Central memory CD8-positive, alpha-beta T cell (primary cell): ENCODE data around the gene RGMA.

Experiments
- ATAC-seq: fragments of 150-1000 bp; cut with Tn5 transposase; replicated peaks from 2 replicates; pipeline ENCODE4 v1.10.0; 2022; ENCODE audit warnings: mild to moderate bottlenecking, moderate FRiP score, moderate number of reproducible peaks; ENCODE audit not compliant: poor library complexity, severe bottlenecking; ENCODE audit errors: extremely low read depth
- DNase-seq, 2 donors: peaks; one replicate each; pipeline ENCODE4 v3.0.0; 2021; ENCODE audit warnings: low spot score in 2 of 2
- H3K27ac Mint-ChIP-seq: one replicate; pipeline ENCODE4 v1.8.0; 2022; ENCODE audit warnings: low read depth, mild to moderate bottlenecking, moderate library complexity, mixed read lengths
- H3K27me3 Mint-ChIP-seq: one replicate; pipeline ENCODE4 v1.8.0; 2022; ENCODE audit warnings: mixed read lengths
- H3K36me3 Mint-ChIP-seq: one replicate; pipeline ENCODE4 v1.8.0; 2022; ENCODE audit warnings: mild to moderate bottlenecking, moderate library complexity, mixed read lengths; ENCODE audit not compliant: insufficient read depth
- H3K4me1 Mint-ChIP-seq: one replicate; pipeline ENCODE4 v1.8.0; 2022; ENCODE audit warnings: mixed read lengths
- H3K4me3 Mint-ChIP-seq: one replicate; pipeline ENCODE4 v1.8.0; 2022; ENCODE audit warnings: mild to moderate bottlenecking, moderate library complexity, mixed read lengths
- H3K9me3 Mint-ChIP-seq: one replicate; pipeline ENCODE4 v1.8.0; 2022; ENCODE audit warnings: mixed read lengths

RGMA gene, protein sequence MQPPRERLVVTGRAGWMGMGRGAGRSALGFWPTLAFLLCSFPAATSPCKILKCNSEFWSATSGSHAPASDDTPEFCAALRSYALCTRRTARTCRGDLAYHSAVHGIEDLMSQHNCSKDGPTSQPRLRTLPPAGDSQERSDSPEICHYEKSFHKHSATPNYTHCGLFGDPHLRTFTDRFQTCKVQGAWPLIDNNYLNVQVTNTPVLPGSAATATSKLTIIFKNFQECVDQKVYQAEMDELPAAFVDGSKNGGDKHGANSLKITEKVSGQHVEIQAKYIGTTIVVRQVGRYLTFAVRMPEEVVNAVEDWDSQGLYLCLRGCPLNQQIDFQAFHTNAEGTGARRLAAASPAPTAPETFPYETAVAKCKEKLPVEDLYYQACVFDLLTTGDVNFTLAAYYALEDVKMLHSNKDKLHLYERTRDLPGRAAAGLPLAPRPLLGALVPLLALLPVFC

DNA sequence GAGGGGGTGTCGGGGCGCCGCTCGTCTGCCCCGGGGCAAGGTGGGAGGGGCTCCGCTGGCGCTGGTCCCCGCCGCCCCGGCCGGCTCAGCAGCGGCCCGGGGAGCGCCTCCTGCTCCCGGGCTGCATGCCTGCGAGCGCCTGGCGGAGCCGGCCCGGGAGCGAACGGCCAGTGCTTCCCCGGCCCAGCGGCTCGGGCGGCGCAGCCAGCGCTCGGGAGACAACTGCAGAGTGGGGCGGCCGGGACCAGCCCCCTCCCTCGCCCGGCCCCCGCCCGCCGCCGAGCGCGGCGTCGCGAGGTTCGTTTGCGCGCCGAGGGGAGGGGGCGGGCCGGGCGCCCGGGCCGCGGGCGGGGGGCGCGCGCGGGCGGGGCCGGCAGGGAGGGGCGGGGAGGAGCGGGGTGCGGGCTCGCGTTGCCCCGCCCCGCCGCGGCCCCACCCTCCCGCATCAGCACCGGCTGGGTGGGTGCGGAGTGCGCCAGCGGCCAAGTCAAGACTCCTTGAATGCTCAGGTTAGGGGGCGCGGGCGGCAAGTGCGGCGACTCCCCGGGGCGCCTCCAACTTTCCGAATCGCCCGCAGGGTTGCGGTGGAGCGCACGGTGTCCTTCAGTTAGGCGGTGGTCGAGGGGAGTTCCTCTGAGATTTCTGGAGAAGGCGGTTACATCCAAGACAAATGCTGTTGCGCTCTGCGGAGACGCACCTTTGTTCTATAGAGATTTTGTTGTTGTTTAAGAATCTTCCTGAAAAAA, at the start of gene RGMA:
TSS of gene RGMA (minus strand) at position 231 of the 746 bp plus-strand sequence. CDS start 279 bp downstream, outside the sequence.
- Mint-ChIP-seq H3K9me3 (no peaks in the 10 kb centered on the region), H3K27ac (peak within 1 kb of the TSS; percentile 58), H3K36me3 (no peaks in the 10 kb centered on the region), H3K27me3 (peaks cover 65% of the 10 kb centered on the region), H3K4me3 (peak within 1 kb of the TSS; percentile 79), H3K4me1 (peaks cover 22% of the 10 kb centered on the region)
- DNase-seq (no peak), ATAC-seq (peak; percentile 10)

DNA sequence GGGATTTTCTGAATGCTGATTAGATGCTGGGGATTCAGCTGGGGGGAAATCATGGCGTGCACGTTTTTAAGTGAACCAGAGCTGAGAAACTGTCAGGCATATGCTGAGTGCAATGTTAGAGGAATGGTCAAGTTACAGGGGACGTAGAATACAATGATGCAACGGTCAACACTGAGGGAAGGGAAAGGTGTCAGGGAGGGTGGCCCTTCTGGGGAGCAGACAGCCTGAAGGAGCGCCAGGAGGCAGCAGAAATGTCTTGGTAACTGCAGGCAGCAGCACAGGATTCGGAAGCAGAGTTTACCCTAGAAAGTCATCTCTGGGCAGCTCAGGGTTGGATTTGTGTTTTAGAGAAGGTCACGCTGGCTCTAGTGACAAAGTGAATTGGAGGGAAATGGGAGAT, 47.6 kb upstream of the RGMA start:
- Mint-ChIP-seq H3K4me3 (no peak overlapping the region), H3K36me3 (peaks cover 3% of the 10 kb centered on the region), H3K27ac (no peak overlapping the region), H3K27me3 (no peaks in the 10 kb centered on the region), H3K9me3 (no peaks in the 10 kb centered on the region), H3K4me1 (peaks cover 34% of the 10 kb centered on the region)
- ATAC-seq = no peak
- DNase-seq = no peak

DNA sequence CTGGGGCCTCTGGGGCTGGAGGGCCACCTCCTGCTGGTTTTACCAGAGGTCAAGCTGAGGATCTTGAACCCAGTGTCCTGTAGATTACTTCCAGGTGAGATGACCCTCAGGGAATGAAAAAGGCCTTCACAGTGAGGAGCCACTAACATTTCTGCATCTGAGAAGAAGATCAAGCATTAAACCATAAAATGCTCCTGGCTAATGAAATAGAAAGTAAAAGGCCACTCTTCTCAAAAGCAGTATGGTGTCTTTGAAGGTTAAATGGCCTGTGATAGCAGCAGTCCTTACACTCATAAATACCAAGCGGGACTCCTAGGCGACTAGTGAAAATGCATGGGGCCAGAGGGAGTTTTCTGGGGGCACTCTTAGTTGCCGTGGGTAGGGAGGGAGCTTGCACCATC, 47.0 kb upstream of the RGMA start:
- Mint-ChIP-seq H3K4me1 (peaks cover 30% of the 10 kb centered on the region), H3K27me3 (no peaks in the 10 kb centered on the region), H3K36me3 (no peaks in the 10 kb centered on the region), H3K4me3 (no peak overlapping the region), H3K9me3 (no peaks in the 10 kb centered on the region), H3K27ac (no peak overlapping the region)
- DNase-seq (no peak), ATAC-seq (no peak)

DNA sequence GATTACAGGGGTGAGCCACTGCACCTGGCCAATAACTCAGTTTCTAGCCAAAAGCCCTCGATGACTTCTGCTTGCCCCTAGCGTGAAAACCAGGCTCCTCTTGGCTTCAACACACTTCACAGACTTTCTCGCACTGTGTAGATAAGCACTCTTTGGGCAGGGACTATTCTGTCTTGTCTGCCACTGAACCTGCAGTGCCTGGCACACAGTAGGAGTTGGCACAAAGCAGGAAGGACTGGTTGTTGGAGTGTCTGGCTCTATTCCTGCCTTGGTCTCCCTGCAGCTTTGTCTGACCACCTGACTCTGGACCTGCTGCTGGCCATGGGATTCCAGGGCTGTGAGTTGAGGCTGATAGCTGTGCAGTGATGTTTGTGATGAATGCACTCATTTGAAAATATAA, 46.4 kb upstream of the RGMA start:
- no peak for DNase-seq
- no peaks in the 10 kb centered on the region for H3K27me3 Mint-ChIP-seq
- no peaks in the 10 kb centered on the region for H3K9me3 Mint-ChIP-seq
- H3K36me3 Mint-ChIP-seq = no peaks in the 10 kb centered on the region
- ATAC-seq = no peak
- H3K4me3 Mint-ChIP-seq = no peak overlapping the region
- H3K27ac Mint-ChIP-seq = no peak overlapping the region
- H3K4me1 Mint-ChIP-seq = peaks cover 25% of the 10 kb centered on the region

DNA sequence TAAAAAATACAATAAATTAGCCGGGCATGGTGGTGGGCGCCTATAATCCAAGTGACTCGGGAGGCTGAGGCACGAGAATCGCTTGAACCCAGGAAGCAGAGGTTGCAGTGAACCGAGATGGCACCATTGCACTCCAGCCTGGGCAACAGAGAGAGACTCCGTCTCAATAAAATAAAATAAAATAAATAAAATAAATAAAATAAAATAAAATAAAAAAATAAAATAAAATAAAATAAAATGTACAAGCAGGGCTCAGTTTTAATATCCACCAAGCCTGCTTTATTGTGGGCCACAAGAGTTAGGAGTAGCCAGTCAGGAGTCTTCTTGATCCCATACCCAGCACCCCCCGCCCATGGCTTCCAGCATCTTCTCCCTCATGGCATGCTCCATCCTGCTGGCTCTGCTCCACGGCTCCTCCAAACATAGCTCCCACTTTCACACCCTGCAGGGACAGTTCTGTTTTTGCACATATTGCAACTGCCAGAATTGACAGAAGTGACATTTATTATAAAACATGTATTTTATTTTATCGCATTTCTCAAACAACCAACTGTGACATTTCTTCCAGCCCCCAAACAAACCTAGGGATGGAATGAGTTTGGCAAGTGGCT, 42.6 kb upstream of the RGMA start:
- ATAC-seq (no peak), DNase-seq (no peak)
- Mint-ChIP-seq H3K4me1 (no peaks in the 10 kb centered on the region), H3K4me3 (no peak overlapping the region), H3K27ac (no peak overlapping the region), H3K27me3 (no peaks in the 10 kb centered on the region), H3K36me3 (no peaks in the 10 kb centered on the region), H3K9me3 (no peaks in the 10 kb centered on the region)

DNA sequence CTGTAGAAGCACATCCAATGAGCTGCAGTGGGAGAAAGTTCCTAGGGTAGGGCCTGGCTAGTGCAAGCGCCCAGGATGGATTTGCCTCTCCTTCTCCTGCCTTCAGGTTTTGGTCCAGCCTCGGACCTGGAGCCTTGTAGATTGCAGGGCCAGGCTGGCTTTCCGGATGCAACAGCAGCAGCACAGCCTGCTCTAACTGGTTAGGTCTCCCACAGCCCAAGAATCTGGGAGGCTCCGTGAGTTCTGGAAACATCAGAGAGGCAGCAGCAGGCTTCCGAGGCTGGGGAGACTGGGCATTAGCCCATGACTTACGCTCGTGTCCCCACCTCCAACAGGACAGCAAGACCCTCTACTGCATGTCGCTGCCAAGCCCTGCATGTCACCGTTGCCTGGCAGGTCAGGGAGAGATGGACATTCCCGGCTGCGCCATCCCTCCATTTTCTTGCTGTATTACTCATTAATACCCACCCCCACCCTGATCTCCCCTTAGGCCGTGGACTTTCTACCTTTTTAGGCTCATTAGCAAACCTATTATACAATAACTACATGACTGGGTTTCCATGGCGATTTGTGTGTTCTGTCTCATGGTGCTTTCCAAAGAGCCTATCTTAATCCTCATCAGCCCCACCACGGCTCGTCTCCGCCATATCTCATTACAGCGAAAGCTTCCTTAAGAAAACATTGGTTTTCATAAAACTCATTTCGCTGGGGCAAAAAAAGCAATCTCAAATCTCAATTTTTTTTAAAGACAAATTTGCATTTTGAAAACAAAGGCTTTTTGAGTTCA, 40.9 kb upstream of the RGMA start:
- no peak overlapping the region for H3K4me3 Mint-ChIP-seq
- ATAC-seq (no peak), DNase-seq (no peak)
- no peaks in the 10 kb centered on the region for H3K36me3 Mint-ChIP-seq
- H3K9me3 Mint-ChIP-seq = no peaks in the 10 kb centered on the region
- H3K4me1 Mint-ChIP-seq = no peaks in the 10 kb centered on the region
- H3K27me3 Mint-ChIP-seq = no peaks in the 10 kb centered on the region
- no peak overlapping the region for H3K27ac Mint-ChIP-seq

DNA sequence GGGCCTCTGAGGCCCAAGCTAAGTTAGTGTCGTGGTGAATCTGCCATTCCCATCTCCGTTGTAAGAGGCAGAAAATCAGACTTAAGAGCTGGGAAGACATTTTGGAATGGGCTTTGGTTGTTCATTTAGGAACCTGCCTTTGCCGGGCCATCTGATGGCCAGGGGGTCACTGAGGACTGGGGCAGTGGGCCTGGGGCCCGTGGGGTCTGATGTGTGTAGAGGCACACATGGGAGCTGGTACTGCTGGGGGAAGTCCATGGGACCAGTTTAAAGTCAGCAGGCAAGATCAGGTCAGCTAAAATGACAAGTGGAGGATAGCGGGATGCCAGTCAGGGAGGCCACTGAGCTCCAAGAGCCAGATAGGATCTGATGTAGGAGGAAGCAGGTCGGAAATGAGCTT, 38.3 kb upstream of the RGMA start:
- ATAC-seq = no peak
- H3K27ac Mint-ChIP-seq = no peak overlapping the region
- H3K4me3 Mint-ChIP-seq = no peak overlapping the region
- H3K4me1 Mint-ChIP-seq = no peaks in the 10 kb centered on the region
- no peaks in the 10 kb centered on the region for H3K27me3 Mint-ChIP-seq
- H3K36me3 Mint-ChIP-seq = no peaks in the 10 kb centered on the region
- no peak for DNase-seq
- no peaks in the 10 kb centered on the region for H3K9me3 Mint-ChIP-seq

DNA sequence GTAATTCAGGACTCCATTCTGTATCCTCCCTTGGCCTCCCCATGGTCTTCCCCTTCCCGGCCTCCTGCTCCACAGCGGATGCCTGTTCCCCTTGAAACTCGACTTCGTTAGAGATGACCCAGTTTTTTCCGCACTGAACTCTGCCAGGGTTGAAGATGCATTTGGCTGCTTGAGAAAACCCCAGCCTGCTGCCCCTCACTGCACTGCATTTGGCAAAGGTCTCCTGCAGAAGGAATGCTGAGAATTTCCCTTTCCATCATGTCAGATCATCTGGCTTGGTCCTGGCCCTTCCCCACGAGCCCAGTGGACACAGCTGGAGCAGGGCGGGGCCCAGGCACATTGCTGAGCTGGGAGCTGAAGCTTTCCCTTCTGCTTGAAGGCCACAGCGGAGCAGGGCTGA, 37.6 kb upstream of the RGMA start:
- no peaks in the 10 kb centered on the region for H3K4me1 Mint-ChIP-seq
- ATAC-seq = no peak

DNA sequence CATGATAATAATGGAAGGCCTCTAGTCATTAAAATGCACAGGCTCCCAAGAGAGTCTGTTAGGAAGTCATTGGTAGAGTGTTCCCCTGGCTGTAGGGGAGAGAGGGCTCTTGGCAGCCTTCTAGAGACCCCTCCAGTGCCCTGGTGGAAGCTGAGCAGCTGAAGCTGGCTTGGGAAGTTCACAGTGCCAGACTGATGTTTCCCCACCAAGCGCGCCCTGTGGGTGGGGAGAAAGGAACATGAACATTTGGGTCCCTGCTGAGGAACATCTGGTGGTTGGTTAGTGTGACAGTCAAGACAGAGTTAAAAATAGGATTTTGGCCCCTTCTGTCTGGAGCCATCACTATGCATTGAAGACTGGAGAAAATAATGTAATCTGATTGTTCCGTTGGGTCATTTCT, 37.1 kb upstream of the RGMA start:
- DNase-seq (no peak), ATAC-seq (no peak)
- H3K4me1 Mint-ChIP-seq = no peaks in the 10 kb centered on the region
- H3K4me3 Mint-ChIP-seq = no peak overlapping the region
- no peaks in the 10 kb centered on the region for H3K9me3 Mint-ChIP-seq
- H3K27ac Mint-ChIP-seq = no peak overlapping the region
- H3K36me3 Mint-ChIP-seq = no peaks in the 10 kb centered on the region
- H3K27me3 Mint-ChIP-seq = no peaks in the 10 kb centered on the region

More for the DNA sequence above, 37.6 kb upstream of the RGMA start:
- Mint-ChIP-seq H3K4me3 (no peak overlapping the region), H3K9me3 (no peaks in the 10 kb centered on the region), H3K27me3 (no peaks in the 10 kb centered on the region), H3K36me3 (no peaks in the 10 kb centered on the region), H3K27ac (no peak overlapping the region)
- DNase-seq = no peak

DNA sequence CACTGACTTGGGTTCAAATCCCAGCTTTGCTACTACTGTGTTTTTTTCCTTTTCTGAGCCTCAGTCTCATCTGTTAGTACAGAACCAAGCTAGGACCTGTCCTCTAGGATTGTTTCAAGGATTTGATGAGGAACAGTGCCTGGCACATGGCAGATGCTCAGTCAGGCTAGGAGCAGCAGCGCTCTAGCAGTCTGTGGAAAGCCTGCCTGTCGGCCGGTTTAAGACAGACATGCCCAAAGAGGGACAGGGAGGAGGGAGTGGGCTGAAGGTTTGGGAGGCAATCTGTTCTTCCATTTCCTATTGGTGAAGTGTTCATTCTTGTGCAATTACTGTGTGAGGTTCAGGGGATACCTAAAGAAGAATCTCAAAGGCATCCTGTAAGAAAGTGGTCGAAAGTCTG, 35.1 kb upstream of the RGMA start:
- Mint-ChIP-seq H3K4me3 (no peak overlapping the region), H3K27me3 (peaks cover 10% of the 10 kb centered on the region), H3K9me3 (no peaks in the 10 kb centered on the region), H3K4me1 (peaks cover 3% of the 10 kb centered on the region), H3K36me3 (no peaks in the 10 kb centered on the region), H3K27ac (no peak overlapping the region)
- DNase-seq (no peak), ATAC-seq (no peak)

DNA sequence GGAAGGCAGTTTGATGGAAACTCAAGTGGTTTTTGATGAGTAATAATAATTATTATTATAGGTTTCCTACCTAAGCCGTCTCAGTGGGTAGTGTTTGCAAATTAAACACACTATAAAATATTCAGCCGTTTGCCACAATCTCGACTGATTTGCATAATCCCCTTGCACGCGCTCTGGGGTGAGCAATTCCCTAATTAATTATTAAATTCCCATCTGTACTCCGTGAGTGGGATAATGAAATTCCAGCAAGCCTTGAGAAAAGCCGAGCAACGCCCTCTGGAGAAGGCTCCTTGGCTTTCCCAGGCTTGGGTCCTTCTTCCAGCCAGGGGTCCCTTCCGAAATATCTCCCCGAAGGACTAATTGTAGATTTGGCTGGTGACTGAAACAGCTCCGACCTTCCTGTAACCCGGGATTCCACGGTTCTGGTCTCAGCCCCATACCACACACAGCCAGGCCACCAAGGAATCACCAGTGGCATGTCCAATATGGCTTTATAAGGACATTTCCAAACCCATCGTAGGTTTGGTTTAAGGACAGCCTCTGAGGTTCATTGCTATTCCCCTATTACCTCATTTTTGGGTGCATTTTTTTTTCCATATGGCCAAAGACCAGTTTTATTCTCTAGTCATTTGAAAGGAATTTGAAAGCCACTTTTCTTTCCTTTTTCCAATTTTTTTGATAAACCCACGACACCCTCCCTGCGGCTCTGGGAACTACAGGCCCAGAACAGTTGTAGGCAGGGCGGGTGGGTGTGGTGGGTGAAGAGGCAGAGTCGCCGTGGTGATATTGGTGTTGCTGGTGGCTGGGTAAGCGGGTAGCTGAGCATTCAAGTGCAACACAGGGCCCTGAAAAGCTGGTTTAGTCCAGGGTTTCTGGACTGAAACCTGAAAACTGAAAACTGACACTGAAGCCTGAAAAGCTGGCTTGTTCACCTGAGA, 33.2 kb upstream of the RGMA start:
- Mint-ChIP-seq H3K36me3 (no peaks in the 10 kb centered on the region), H3K27ac (no peak overlapping the region), H3K4me1 (peaks cover 8% of the 10 kb centered on the region), H3K9me3 (no peaks in the 10 kb centered on the region), H3K27me3 (peaks cover 26% of the 10 kb centered on the region), H3K4me3 (no peak overlapping the region)
- no peak for DNase-seq
- ATAC-seq = no peak
